AG09309 (cell line): ENCODE data around the gene ACACB.

ENCODE experiments used
- DNase-seq: peaks from one replicate; pipeline ENCODE4 v3.0.0-alpha.2; 2010; ENCODE audit warnings: low read depth
- H3K4me3 ChIP-seq: 2 replicates; pipeline ENCODE4 v1.5.1; 2011; ENCODE audit warnings: mild to moderate bottlenecking, low read depth, low read length, moderate library complexity; ENCODE audit not compliant: control insufficient read depth
- TF ChIP-seq, protein P1 (sequence below): IDR thresholded peaks from 2 replicates; pipeline ENCODE4 v1.5.1; 2011; ENCODE audit warnings: mild to moderate bottlenecking, low read depth, low read length, inconsistent platforms; ENCODE audit not compliant: insufficient read depth, control insufficient read depth; ENCODE audit errors: missing control alignments

ACACB gene

DNA sequence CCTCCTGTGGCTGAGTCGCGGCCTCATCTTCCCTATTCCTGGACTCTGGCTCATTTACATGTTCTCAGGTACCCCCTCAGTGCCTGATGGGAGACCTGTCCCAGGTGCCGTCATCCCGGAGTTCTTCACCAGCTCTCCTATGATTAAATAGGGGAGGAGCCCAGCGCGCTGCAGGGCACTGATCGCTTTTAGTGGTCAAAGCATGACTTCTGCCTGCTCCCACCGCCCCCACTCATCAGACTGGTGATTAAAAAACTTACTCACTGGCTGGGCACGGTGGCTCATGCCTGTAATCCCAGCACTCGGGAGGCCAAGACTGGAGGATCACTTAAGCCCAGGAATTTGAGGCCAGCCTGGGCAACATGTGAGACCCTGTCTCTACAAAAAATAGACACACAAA, 106.8 kb downstream of the ACACB start:
- no peak for DNase-seq
- TF ChIP-seq, protein P1, sequence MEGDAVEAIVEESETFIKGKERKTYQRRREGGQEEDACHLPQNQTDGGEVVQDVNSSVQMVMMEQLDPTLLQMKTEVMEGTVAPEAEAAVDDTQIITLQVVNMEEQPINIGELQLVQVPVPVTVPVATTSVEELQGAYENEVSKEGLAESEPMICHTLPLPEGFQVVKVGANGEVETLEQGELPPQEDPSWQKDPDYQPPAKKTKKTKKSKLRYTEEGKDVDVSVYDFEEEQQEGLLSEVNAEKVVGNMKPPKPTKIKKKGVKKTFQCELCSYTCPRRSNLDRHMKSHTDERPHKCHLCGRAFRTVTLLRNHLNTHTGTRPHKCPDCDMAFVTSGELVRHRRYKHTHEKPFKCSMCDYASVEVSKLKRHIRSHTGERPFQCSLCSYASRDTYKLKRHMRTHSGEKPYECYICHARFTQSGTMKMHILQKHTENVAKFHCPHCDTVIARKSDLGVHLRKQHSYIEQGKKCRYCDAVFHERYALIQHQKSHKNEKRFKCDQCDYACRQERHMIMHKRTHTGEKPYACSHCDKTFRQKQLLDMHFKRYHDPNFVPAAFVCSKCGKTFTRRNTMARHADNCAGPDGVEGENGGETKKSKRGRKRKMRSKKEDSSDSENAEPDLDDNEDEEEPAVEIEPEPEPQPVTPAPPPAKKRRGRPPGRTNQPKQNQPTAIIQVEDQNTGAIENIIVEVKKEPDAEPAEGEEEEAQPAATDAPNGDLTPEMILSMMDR, result no peak
- H3K4me3 ChIP-seq, result no peak overlapping the region

DNA sequence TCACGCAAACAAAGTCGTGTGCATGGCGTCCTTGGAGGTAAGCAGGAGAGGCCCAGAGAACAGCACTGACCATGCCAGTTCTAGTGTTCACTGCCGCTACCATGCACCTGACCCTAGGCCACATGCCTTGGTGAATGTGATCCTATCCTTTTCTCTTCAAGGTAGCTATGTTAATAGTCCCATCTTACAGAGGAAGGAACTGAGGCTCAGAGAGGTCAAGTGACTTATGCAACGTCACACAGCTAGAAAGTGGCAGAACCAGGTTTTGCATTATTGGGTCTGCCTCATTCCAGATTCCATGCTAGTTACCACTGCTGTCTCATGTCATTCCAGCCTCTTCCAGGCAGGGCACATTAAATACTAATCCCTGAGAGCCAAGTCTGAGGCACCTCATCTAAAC, 107.5 kb downstream of the ACACB start:
- TF ChIP-seq, protein P1, result no peak
- H3K4me3 ChIP-seq, result no peak overlapping the region
- no peak for DNase-seq

DNA sequence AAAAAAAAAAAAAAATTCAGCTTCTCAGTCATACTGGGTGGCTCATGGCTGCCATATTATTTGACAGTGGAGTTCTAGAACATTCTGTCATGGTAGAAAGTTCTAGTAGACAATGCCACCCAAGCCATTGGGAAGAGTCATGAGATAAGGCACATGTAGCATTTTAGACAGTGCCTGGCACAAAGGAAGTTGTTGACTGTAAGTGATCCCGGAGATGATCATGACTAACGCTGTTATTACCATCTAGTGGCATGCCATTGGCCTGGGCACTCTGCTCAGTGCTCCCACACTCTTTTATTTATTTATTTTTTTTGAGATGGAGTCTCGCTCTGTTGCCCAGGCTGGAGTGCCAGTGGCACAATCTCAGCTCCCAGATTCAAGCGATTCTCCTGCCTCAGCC, 112.3 kb downstream of the ACACB start:
- TF ChIP-seq, protein P1, result no peak
- no peak for DNase-seq
- H3K4me3 ChIP-seq, result no peak overlapping the region

DNA sequence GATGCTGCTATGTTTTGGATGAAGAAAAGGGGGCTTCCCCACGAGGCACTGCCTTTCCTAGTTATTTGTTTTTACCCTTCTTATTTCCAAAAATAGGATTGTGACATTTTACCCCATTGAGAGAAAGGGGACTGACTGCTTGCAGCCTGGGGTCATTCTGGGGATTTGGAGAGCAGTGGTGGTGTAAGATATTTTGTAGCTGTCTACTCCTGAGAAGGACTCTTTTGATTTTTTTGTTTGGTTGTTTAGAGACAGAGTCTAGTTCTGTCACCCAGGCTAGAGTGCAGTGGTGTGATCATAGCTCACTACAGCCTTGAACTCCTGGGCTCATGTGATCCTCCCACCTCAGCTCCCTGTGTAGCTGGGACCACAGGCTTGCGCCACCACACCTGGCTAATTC, 113.8 kb downstream of the ACACB start:
- TF ChIP-seq, protein P1, result no peak
- DNase-seq, result no peak
- no peak overlapping the region for H3K4me3 ChIP-seq

DNA sequence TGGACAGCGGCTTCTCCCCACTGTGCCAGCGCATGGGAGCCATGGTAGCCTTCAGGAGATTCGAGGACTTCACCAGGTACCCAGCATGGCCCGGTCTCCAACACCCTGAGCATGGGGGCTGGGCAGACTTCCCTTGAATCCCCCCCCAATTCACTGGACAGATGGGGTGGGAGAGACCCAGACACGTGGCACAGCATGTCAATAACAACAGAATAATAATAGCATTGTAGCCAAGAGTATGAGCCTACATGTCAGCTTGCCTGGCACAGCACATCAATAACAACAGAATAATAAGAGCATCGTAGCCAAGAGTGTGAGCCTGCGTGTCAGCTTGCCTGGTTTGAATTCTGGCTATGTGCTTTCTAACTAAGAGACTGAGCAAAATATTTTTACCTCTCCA, 116.3 kb downstream of the ACACB start:
- no peak overlapping the region for H3K4me3 ChIP-seq
- no peak for DNase-seq
- TF ChIP-seq, protein P1, result no peak

DNA sequence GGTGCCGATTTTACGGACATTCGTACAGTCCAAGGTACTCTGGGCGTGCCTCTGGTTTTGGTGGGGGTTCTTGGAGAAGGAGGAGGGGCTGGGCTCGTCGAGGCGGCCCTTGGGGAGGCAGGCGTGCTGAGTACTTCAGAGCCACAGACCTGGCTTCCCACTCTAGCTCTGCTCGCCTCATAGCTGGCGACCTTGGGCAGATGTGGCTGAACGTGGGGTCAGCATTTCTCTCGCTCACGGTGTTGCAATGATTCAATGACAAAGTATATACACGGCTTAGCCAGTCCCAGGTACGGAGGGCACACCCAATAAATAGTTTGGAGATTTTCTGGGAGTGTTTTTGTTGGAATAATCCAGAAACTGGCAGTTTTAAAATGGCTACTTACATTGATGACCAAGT, 117.6 kb downstream of the ACACB start:
- no peak for DNase-seq
- TF ChIP-seq, protein P1, result no peak
- no peak overlapping the region for H3K4me3 ChIP-seq

DNA sequence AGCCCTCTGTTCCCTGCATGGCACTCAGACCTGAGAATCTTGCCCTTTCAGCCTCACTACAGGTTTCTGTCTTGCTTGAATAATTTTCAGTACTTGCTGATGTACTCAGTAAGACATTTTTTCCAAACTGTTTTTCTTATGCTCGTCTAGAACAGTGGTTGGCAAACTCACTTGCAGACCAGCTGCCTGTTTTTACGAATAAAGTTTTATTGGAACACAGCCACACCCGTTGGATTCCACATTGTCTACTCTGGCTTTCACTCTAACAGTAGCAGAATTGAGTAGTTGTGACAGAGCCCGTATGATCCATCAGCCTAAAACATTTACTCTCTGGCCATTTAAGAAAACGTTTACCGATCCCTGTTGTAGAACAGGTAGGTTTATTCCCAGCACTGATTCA, 119.9 kb downstream of the ACACB start:
- no peak for DNase-seq
- H3K4me3 ChIP-seq, result no peak overlapping the region
- TF ChIP-seq, protein P1, result no peak
